ENCODE measurements around the gene PTGR3.

The PTGR3 gene

DNA sequence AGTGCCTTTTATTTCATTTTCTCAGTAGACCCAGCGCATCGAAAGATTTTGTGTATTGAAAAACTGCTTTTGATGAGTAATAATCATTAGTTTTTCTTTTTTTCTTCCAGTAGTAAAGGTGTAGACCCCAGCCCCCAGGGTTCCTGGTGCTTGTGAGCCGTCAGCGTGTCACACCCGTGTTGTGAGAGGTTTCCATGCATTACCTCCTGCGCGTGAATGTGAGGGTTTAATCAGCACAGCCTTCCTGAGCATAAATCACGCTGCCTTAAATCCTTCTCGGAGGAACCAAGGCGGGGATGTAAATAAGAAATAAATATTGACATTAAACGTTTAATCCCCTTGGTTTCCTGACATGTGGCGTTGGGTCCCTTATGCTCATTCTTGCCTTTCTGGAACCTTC, 26.0 kb upstream of the PTGR3 start:
- no peak for DNase-seq

DNA sequence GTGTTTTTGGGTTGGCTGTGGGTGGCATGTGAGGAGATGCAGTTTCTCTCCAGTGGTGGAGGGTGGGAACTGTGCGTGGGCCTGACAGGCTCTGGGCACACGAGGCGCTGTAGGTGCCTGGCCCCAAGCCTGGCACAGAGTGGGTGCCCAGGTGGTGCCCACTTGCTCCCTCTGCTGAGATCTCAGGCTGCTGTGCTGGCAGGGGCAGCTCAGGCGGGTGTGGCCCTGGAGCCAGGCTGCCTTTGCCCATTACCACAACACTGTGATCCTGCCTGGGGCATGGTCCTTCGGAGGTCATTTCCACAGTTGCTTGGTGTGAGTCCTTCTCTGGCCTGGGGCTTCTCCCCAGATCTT, 22.1 kb upstream of the PTGR3 start:
- no peak for DNase-seq

DNA sequence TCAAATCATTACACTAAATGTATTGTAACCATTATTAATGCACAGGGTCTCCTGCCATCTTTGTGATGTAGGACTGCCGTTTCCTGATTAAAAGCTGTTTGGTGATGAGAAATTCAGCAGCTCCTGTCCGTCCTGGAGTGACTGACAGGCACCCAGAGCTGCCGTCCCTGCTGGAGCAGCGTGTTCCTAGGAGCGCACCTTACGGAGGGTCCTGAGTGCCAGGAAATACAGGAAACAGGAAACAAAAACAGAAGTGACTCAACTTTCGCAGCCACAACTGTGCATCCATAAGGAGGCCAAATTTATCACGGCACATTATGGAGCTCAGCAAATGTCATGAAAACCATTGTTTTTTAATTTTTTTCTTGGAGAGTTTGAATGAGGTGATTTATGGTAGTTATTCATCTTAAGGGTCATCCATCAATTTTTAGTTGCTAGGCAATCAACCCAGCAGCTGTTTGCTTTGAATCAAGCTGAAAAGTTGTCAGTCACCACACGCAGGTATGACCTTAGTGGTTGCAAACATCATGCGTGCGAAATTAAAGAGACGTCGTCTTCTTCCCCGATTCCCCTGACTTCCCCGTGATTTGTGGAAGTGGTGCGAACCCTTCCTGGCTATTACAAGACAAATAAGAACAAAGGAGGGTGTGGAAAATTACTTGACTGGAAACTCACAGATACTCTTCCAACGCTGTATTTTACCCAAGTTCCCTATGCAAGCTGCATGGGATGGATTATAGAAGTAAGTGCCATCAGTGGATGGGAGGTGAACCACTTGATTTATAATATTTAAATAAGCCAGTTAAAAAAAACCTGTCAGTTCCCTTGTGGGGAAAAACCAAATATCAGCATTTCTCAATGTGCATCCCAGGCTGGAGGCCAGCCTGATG, 21.5 kb upstream of the PTGR3 start:
- DNase-seq = no peak

DNA sequence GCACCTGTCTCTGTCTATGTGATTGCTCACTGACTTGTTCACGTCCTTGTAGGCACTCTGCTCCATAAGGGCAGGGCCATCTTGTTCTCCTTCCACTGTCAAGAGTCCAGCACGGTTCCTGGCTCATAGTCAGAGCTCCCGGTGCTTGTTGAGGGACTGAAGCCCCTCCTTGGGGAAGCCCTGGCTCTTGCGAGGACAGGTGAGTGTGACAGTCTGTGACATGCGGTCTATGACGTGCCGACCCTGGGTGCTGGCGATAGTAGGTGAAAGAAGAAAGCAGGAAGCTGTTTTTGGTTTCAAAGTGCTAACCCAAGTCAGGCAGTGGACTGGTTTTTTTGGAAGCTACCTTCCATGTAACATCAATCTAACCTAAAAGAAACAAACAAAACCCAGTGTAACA, 20.5 kb upstream of the PTGR3 start:
- no peak for DNase-seq

DNA sequence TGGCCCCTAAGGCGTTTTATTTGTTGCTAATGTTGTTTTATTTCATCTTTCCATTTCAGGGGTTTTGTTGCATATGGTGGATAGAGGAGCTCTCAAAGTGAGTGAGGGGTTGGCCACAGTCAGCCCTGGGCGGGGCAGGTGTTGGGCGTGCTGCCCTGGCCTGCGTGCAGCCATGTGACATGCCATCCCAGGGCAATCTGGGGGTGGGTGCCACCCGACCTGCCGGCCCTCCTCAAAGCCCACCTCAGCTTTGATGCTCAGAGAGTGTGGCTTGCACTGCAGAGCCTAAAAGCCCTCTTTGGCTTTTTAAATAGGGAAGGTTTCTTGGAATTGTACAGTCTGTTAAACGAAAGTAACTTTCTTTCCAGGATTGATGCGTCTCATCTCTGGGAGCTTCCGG, 20.0 kb upstream of the PTGR3 start:
- no peak for DNase-seq

DNA sequence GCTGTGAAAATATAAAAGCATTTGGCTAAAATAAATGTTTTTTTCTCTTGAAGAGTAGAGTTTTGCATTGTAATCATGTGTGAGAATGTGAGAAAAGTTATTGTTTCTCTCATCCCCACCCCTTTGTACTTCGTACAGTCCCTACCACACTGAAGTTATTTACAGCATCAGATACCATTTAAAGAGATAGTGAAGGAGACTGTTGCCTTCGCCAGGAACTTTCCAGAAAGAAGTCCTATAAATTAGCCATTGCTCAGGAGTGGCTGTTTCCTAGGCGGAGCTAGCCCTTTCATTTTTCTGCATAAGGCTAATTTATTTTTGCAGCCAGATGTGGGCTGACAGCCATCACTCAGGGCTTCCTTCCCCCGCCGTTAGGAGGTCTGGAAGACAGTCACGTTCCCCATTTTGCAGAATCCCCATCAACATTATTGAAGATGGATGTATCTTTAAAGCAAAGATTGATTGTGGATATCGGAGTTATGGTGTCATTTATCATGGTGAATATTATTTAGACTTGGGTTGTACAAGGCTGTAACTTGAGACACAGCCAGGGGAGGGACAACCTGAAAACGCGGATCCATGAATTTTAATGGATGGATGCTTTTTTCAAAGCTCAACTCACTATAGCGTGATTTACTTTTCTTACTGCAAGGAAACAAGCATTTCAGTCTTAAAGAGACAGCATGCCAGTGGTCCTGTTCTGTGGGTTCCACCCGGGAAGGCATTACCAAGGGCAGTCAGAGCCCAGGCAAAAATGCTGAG, 18.8 kb upstream of the PTGR3 start:
- DNase-seq = no peak

DNA sequence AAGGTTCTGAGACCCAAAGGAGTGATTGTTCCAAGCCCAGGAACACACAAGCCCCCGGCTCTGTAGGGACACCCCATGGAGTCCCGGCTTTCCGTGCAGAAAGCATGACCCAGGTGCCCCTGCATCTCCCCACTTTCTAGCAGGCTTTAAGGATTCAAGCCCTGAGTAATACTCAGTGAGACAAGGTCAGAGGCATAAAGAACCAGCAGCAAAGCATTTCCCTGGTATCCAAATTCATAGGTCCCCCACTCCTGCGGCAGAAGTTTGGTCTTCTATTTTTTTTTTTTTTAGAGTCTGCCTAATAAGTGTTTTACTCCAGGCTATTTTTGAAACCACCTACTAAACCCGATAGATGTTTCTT, 18.0 kb upstream of the PTGR3 start:
- DNase-seq = no peak

DNA sequence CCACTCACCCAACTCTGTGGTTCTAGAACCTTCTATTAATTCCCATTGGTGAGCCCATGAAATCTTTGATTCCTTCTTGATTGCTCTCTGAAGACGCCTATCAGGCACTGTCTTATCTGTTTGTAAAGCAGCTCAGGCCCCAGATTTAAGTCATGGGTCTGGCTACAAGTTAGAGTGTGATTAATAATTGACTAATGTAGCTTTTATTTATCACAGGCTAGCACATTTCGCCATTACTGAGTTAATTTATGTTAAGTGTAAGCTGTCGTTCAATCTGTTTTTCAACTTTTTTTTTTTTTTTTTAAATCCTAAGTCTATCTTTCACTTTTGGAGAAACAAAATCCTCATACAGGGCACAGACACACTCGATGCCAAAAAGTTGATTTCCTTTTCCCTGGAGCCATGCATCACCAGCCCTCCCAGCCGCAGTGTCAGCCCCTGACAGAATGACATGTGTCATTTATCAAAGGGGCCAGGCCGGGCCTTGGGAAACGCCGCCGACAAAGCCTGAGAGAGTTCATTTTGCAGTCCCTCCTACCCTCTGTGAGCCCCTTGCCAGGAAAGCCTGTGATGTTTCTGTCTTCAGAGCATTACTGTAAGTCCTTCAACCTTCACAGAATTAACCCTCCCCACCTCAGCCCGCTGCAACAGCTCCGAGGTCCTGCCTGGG, 17.5 kb upstream of the PTGR3 start:
- no peak for DNase-seq

DNA sequence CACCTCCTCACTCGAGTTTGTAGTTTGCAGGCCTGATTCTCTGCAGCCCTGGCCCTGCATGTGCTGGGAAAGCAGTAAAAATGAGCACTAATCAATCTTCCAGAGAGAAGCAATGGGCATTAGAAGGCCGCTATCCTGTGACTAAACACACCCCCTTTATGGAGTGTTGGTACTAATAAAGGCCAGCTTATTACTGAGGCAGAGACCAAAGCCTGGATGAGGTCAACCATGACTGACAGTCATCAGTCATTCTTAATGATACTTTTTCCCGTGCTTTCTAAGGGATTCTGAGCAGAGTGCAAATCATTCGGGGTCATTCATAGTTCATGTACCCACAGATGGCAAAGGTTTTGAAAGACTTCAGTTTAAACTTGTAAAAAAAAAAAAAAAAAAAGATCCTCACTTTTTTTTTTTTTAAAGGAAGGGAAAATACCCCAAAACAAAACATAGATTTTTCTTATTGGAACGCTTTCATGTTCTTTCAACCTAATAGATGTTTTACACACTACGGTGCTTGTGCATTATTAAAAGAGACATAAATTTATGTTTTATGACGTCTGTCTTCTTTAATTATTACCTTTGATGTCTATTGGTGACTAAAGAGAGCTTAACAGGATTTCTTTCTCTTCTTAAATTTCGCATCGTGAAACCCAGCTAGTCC, 14.9 kb upstream of the PTGR3 start:
- DNase-seq = peak; percentile 37 to 78

DNA sequence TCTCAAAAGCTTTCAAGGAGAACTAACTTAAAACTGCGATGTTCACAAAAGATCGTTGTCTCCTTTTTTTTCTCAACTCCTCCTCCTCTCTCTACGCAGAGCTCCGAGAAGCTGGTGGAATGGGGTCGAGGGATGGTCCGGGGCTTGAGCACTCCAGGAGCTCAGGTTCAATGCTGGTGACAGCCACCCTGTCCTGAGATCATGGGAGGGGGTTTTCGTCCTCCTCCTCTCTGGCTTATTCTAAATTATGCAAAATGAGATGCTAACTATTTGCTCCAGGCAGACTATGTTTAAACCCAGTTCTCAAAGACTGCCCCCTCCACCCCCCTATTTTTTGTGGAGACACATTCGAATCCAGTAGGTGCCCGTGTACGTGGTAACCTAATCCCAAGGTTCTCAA, 13.5 kb upstream of the PTGR3 start:
- DNase-seq = no peak

DNA sequence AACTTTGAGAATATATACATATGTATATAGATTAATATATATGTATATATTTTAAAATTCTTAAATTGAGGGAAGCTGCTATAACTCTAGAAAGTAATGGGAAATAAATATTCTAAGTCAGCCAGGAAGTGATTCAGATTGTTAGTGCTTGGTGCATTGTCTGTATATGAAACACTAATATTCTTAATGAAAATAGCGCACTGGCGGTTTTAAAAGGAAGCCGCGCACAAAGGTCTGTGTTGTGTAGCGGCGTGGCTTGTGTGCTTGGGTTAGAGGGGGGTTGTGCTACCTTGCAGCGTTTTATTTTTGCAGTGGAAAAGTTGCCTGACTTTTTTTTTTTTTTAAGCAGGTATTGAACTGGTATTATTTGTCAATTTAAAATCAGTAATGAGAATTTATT, 13.0 kb upstream of the PTGR3 start:
- no peak for DNase-seq

DNA sequence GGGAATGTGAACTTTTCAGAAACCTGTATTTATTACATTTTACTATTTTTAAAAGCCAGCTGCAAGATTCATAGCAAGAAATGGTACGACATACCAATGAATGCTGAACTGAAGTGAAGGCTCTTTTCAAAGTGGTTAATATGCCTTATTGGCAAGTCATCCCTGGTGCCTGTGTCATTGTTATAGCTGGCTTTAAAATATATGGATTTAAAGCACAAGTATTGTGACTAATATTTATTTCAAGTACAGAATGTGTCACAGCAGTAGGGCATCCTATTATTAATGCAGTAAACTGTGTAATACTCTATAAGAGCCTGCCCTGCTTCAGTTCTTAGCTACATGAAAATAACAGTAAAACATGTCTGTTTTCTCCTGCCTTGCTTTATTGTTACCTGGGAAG, 12.5 kb upstream of the PTGR3 start:
- no peak for DNase-seq

DNA sequence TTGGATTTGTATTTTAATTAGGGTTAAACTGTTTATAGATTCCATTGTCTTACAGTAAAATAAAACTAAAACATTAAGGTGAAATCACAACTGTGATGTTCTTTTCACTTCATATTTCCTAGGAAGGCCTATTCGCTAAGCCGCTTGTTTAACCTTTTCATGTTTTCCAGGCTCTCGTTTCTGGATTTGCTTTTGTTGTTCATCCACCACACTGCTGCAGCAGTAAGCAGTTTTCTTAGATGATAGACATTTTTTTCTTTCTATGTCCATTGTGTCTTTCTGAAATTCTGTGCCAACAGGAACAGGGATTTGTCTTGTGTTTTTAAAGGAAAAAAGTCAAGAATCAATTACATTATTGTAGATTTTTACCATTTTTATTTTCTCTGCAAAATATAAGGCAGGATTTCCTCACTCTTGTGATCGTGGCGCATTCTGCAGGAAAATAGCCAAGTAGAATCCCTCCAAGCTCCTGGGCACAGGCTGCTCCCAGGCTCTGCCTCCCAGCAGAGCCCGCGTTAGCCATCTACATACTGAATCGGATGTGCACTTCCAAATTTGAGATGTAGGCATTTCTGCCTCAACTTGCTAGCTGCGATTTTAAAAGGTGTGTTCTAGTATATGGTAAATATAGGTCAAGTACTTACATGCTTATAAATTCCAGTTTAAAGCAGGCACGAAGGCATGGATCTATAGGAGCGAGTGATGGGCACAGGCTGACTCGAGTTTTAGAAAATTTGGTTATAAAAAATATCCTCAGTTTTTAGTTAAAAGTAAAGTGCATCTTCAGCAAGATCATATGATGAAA, 11.8 kb upstream of the PTGR3 start:
- DNase-seq = peak in 1 of 2 experiments; percentile 25

DNA sequence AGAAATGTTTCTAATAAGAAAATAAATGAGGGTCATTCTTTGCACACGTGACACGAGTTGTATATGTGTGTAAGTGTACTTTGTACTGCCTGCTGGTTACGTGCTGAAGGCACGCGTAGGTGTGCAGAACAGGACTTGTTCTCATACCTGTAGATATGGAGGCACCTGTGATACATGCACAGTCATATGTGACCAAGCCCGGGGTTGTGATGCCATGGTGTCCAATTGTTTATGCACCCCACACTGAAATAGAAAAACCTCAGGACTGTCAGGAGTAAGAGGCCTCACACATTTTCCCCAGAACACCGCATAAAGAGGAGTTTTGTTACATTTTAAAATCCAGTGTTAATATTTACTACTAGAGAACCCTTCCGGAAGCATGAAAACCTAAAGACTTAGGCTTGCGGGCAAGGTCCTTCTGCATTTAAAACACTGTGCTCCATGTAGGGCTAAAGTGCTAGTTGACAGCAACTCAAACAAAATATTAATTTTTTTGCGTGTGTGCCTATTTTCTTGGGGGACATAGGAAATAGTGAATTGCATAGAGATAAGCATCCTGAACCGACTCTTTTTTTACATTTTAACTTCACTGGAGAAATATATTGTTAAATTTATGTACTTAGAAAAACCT, 10.9 kb upstream of the PTGR3 start:
- no peak for DNase-seq

DNA sequence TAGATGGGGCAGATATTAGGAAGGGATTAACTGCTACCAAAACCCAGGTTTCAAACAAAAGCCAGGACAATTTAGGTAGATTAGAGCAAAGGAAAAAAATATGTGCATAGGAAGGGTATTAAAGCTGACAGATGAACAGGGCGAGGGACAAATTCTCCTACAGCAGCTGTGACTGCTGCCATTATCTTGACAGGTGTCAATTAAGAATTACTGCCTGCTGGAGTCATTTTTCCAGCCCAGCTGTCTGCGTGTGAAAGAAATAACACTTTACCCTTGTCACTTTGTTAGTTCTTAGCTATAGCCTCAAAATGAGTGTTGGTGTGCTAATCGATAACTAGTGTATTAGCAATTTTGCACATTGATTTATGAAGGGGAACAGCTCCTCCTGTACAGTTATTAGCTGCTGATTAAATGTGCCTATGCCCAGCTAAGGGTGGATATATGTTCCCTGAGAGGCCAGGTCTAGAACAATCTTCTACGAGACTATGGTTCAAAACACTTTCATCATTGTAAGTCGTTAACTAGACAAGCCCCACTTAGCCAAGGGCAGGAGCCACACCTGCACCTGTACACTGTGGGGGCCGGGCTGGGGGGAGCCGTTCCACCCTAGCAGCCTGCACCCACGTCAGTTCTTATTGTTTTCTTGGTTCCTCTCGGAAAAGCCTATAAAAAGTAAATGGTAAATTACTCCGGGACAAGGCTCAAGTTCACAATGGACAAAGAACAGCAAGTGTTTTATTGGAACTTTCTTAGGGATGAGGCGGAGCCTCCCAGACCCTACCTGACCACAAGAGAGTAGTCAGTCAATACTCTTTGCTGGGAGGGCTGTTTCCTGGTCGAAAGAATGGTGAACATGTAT, 9.4 kb upstream of the PTGR3 start:
- DNase-seq = no peak

DNA sequence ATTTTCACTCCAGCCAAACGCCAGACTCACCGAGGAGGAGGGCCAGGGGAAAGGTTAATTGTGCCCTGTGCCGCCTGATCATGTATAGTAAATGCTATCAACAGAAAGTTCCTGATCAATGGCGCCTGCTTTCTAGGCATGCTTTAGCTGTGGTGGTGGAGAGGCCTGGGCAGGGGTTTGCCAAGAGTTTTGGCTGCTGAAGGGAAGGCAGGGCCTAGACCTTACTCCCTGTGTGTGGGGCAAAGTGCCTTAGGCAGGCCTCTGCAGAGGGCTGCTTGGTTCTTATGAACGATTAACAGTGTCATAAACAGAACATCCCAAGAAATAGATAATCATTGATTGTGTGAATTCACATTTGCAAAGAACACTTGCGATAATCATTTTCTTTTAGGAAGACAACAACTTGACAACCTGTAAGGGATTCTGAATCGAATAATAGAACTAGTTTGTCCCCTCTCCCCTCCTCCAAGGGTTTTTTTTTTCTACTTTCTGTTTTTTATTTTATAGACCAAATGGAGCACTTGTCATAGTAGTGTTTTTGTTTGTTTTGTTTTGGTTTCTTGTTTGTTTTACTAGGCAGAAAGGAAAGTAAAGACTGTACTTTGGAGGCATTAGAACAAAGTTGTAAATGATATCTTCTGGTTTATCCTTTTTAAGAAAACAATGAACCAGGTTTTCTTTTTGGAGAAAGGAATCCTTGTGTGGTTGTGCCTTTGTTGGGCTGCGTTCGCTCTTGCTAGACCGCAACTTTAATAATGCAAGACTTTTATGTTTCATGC, 8.2 kb upstream of the PTGR3 start:
- DNase-seq = no peak

DNA sequence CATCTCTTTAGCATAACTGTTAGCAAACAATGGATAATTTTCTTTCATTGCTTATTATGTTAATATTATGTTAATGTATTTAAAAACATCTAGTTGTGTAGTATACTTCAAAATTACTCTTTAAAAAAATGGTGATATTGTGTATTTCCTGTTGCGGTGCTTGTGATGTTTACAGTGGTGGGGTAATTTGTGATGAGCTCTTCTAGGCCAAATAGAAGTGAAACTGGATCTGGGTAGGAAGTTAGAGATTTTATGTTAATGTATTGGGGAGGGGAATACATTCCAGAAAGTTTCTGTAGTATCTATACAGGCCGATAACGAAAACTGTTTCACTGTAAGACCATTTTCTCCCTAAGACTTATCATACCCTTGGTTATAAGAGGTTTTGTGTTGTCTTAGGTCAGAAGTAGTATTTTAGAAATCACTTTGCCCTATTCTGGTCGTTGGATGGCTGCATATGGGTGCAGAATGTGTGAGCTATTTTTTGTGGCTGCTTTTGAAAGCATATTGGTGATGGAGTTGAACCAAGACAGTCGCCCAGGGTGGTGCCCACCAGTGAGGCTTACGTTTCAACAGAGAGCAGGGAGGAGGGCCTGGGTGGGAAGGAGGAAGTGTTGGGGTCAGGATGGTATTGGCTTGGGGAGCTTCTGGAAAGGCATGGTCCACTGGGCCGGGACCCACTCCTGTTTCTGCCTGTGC, 7.4 kb upstream of the PTGR3 start:
- no peak for DNase-seq

DNA sequence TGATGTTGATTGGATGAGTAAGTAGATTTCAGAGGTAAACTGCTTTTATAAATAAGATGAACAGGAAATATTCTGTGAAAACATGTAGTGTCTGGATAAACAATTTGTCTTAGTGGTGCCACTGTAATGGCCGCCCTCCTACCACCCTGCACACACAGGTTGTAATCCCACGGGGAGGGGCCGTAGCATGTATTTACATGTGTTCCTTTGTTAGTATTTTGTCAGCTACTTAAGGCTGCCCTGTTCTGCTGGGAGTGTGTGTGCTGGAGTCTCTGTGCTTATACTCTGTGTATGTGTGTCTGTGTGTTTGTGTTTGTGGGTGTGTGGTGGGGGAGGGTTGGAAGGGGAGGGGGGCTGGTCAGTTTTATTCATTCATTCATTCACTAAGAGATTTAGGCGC, 6.7 kb upstream of the PTGR3 start:
- DNase-seq = no peak

DNA sequence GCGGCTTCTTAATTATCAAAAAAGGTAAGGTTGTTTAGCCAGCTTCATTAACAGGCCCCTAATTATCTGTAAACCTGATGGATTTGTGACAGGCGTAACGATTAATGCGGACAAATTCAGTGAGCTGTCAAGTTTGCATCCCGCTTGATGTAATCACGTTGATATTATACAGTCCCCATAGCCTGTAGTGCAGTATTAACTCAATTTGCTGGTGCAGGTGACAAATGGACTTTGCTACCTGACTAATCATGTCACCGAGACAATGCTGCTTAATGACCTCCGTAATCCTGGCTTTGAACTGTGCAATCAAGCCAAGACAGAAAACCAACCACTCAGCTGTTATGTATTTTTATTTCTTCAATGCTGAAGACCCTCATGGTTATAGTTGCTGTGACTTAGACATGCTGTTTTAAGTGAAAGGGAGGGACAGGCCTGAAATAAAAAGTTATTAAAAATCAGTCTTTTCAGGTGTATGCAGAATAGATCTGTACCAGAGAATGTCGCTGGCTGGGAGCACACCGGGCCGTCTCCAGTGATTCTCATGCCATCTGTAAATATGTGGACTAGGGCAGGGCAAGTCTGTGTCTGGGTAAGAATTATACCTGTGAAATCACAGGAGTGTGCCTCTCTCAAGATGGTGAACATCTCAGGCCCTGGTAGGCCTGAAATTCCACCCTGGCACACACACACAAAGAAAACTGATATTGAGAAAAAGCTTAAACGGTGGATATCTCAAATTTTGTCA, 6.0 kb upstream of the PTGR3 start:
- no peak for DNase-seq

Data from SHP77 (cell line).